Retinal pigment epithelial cell (primary cell): ENCODE measurements around the gene ASCC1.

Source experiments
- DNase-seq: peaks from one replicate; pipeline ENCODE4 v3.0.0-alpha.2; 2010; ENCODE audit warnings: low read depth
- H3K4me3 ChIP-seq: 2 replicates; pipeline ENCODE4 v1.5.1; 2011; ENCODE audit warnings: mild to moderate bottlenecking, low read length, control low read depth, moderate library complexity
- TF ChIP-seq, protein P1 (sequence below): conservative IDR thresholded peaks from 2 replicates; pipeline ENCODE4 v1.5.1; 2011; ENCODE audit warnings: low read depth, low read length, control low read depth, inconsistent platforms

The ASCC1 gene

DNA sequence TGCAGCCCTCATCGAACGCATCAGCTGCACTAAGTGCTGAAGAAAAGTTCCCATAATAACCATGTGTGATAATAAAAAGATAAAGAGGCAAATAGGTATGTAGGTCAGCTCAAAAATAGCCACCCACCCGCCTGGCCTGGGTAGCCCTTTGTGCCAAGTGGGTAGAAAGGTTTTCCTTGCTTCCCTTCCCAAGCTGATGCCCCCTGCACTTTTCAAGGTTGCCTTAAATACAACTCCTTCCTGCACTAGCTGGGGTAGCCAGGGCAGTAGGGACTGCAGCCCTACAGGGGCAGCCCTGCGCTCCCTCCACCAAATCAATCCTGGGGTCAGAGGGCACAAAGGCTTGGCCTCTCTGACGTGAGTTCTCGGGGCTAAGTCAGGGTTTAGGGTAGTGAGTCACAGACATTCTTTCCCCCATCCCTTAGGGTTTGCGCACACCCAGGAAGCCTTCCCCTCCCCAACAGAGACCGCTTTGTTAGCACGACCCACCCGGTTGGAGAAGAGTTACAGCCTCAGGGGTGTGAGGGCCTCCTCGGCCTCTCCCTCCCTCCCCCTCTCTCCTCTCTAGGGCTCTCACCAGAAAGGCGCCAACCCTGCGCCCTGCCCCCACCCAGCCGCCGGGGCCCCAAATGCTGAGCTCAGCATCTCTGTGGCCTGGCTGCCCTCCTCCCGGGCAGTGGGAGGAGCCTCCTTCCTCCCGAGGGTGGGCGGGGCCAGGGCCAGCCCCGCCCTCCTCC is 44.3 kb upstream of the ASCC1 start:
- peak overlapping the region; percentile 59 for H3K4me3 ChIP-seq
- TF ChIP-seq, protein P1, sequence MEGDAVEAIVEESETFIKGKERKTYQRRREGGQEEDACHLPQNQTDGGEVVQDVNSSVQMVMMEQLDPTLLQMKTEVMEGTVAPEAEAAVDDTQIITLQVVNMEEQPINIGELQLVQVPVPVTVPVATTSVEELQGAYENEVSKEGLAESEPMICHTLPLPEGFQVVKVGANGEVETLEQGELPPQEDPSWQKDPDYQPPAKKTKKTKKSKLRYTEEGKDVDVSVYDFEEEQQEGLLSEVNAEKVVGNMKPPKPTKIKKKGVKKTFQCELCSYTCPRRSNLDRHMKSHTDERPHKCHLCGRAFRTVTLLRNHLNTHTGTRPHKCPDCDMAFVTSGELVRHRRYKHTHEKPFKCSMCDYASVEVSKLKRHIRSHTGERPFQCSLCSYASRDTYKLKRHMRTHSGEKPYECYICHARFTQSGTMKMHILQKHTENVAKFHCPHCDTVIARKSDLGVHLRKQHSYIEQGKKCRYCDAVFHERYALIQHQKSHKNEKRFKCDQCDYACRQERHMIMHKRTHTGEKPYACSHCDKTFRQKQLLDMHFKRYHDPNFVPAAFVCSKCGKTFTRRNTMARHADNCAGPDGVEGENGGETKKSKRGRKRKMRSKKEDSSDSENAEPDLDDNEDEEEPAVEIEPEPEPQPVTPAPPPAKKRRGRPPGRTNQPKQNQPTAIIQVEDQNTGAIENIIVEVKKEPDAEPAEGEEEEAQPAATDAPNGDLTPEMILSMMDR, result no peak
- peak; percentile 89 for DNase-seq

DNA sequence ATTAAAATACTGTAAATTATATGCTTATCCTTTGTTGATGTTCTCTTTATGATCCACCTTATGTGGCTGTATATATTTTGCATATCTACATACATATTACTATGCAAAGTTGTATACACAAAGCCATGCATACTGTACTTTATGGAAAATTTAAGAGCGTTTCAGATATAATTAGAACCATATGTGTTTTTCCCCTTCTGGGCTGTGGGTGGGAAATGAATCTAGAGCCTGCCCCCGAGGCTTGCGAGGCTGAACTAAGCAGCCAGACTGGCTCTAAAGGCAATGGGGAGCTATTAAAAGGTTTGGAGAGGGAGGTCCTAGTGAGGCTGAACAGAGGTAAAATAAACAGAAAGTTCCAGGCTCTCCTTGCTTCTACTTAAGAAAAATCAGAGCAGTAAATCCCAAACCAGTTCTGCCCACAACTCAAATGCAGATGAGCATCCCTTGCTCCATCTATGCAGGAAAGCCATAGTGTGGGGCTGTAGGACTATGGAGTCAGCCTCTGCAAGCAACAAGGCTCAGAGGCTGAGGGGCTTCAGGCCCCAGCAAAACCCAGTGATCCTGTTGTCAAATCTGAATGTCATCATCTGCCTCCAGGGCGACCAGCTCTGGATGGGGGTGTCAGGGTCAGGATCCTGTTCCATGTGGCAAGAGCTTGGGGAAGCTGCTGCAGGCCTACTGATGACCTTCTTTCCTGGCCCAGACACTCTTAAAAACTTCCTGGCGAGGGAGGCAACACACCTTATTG is 43.6 kb upstream of the ASCC1 start:
- TF ChIP-seq, protein P1, result no peak
- no peak for DNase-seq
- no peak overlapping the region for H3K4me3 ChIP-seq

DNA sequence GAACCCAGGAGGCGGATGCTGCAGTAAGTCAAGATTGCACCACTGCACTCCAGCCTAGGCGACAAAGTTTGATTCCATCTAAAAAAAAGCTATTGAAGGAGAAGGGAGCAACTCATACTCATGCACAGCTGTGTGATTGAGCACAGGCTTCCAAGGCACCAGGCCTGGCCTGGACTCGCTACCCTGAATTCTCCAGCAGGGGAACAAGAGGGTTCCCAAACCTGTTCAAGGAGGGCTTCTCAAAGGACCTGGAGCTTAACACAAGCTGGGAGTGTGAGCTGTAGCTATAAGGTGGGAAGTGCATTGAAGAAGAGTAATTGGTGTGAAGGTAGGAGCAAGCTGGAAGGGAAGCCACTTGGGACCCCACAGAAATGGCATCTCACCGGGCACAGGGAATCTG is 42.5 kb upstream of the ASCC1 start:
- no peak overlapping the region for H3K4me3 ChIP-seq
- TF ChIP-seq, protein P1, result no peak
- DNase-seq, result no peak

DNA sequence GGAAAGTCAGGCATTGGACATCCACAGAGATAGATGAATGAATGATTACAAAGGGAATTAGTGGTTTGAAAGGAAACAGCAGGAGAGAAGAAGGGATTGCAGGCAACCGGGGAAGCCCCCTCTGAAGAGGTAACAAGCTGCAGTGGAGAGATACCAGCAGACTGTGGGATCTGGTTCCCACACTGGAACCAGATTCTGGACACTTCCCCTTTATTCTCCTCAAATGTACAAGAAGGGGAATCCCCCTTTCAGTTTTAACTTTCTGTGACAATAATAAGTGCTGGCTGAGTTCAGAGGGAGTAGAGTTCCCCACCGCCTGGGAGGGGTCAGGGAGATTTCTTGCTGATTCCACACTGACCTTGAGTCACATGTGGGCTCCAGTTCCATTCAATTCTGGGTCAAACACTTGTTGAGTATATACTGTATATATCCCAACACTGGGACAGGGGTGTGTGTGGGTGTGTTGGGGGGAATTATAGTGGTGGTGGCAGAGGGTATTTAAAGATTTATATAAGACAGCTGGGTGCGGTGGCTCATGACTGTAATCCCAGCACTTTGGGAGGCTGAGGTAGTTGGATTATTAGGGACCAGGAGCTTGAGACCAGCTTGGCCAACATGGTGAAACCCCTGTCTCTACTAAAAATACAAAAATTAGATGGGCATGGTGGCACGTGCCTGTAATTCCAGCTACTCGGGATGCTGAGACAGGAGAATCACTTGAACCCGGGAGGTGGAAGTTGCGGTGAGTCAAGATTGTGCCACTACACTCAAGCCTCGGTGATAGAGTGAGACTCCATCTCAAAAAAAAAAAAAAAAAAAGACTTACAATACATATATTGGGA is 41.2 kb upstream of the ASCC1 start:
- no peak for DNase-seq
- H3K4me3 ChIP-seq, result no peak overlapping the region
- TF ChIP-seq, protein P1, result no peak

DNA sequence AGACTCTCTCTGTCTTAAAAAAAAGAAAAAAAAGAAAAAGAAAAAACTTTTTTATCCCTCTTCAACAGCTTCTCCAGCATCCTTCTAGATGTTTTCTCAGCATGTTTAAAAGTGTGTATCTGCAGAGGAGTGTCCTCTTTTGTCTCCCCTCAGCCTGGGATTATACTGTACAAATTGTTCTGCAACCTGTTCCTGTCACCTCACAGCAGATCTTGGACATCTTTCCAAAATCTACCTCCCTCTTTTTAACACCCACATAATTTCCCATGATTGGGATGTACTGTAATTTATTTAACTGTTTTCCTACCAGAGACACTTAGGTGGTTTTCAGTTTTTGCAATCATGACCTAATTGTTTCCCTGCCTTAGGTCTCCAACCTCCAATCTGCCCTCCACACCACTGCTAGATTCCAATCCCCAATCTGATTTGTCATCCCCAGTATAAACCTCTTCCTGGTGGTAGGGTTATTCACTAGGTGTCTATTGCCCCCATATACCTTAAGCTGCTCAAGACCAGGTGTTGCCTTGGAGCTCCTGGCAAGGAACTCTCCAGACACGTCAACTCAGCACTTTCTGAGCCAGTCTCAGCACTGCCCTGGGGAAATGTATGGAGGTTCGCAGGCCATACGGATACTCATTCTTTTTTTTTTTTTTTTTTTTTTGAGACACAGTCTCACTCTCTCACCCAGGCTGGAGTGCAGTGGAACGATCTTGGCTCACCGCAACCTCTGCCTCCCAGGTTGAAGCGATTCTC is 40.1 kb upstream of the ASCC1 start:
- H3K4me3 ChIP-seq, result no peak overlapping the region
- TF ChIP-seq, protein P1, result no peak
- no peak for DNase-seq

DNA sequence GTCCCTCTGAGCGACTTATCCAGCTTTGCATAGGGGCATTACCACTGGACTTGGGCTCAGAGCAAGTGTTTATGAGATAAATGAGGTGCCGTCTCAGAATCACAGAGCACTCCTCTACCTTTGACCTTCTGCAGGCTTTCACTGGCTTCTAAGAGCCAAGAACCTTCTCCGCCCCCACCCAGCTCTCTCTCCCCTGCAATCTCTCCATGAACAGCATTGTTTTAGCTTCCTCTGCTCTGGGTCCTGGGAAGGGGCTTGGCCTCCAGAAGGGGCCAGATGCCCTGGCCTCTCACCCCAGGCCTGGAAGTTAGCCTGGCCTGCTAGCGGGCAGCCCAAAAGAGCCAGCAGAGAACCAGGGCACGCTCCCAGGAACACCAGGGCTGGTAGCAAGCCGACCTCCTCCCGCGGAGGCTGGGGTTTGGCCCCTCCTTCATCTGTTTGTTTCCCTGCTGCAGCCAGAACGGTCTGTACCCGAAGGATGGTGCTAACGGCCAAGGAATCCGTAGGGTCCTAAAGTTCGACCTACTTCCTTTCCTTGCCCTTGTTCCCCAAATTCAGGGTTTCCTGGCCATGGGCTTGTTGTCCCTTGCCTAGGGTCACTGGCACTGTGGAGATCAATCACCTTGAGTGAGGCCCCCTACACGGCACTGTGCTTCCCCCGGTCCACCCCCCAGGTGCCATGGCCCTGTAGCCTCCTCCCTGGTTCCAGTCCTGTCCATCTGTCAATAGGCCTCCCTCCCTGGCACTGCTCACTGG is 38.9 kb upstream of the ASCC1 start:
- TF ChIP-seq, protein P1, result no peak

More for the DNA sequence above, 38.9 kb upstream of the ASCC1 start:
- no peak for DNase-seq
- H3K4me3 ChIP-seq, result no peak overlapping the region
